ENCODE results near the gene GSN.

DNA sequence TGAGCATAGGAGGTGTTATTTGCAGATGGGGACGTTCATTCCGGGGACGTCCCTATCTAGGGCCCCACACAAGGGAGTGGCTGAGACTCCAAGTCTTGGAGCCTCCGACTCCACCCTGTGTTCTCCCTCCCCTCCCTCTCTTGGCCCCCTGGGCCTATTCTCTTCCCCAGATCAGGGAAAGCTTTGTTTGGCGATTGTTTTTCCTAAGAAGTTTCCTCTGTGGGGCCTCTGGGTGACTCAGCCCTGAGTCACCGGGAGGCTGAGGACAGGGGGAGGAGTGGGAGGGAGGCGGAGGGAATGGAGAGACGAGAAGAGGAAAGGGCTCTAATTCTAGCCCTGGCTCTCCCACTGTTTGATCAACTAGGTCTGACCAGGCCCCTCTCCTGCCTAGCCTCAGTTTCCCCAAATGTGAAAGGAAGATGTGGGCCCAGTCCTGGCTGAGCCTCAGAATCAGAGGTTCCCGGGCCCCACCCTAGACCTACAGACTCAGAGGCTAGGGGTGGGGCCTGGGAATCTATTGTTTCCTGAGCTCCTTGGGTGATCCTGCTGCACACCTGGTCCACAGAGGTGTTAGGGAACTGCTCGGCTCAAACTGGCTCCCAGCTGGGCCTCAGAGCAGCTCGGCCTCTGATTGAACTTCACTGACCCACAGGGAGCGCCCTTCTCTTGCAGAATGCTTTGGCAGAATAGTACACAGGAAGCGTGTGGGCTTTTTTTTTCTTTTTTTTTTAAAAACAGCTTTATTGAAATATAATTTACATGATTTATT, 19.2 kb downstream of the GSN start:
- TF ChIP-seq, protein P1, sequence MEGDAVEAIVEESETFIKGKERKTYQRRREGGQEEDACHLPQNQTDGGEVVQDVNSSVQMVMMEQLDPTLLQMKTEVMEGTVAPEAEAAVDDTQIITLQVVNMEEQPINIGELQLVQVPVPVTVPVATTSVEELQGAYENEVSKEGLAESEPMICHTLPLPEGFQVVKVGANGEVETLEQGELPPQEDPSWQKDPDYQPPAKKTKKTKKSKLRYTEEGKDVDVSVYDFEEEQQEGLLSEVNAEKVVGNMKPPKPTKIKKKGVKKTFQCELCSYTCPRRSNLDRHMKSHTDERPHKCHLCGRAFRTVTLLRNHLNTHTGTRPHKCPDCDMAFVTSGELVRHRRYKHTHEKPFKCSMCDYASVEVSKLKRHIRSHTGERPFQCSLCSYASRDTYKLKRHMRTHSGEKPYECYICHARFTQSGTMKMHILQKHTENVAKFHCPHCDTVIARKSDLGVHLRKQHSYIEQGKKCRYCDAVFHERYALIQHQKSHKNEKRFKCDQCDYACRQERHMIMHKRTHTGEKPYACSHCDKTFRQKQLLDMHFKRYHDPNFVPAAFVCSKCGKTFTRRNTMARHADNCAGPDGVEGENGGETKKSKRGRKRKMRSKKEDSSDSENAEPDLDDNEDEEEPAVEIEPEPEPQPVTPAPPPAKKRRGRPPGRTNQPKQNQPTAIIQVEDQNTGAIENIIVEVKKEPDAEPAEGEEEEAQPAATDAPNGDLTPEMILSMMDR (IDR thresholded peaks at IDR 0.05) = peak in 2 of 6 experiments; percentile 3 to 14
- TF ChIP-seq POLR2A (IDR thresholded peaks at IDR 0.05) = peak in 1 of 2 donors; percentile 44

Data from adrenal gland (tissue), 5 donors.